Measurements from ENCODE around the gene ARHGEF5.

- TF ChIP-seq HES2 (IDR thresholded peaks at IDR 0.05) (no peak), RAD21 (conservative IDR thresholded peaks at IDR 0.05 in 1 of 2, IDR thresholded peaks at IDR 0.05 in 1 of 2) (no peak)
Observed at GRCh38 chr7:144398911-144399310, 43.7 kb downstream of the ARHGEF5 start.
